Adrenal gland (tissue), 12 donors: ENCODE results near the gene KCNMA1. TPM values are rescaled to one million over a fixed set of nuclear protein-coding genes. Genes with fewer than 3 reads are reported as not detected.

Experiments
- DNase-seq, 7 donors: peaks; one replicate each; pipeline ENCODE4 v3.0.0-alpha.2; 2019 to 2020
- H3K27ac ChIP-seq, 5 donors: fragments of 200-600 bp; sonication (generic) in 4 of 5; 1 replicate in 3 of 5; 2 replicates in 2 of 5; pipeline versions ENCODE4 v1.5.1 to v1.8.0; 2016 to 2020; ENCODE audit warnings: mild to moderate bottlenecking in 1 of 5
- H3K27me3 ChIP-seq: fragments of 200-600 bp; 2 replicates; pipeline ENCODE4 v1.8.0; 2021
- H3K36me3 ChIP-seq, 2 donors: fragments of 200-600 bp; replicated peaks in 1 of 2; 1 replicate in 1 of 2; 2 replicates in 1 of 2; pipeline versions ENCODE4 v1.5.1 to v1.8.0; 2018 to 2022
- H3K4me1 ChIP-seq, 2 donors: fragments of 200-600 bp; replicated peaks in 1 of 2; 1 replicate in 1 of 2; 2 replicates in 1 of 2; pipeline versions ENCODE4 v1.5.1 to v1.8.0; 2018 to 2021
- H3K4me3 ChIP-seq, 4 donors: fragments of 200-600 bp; sonication (generic) in 3 of 4; one replicate each; pipeline ENCODE4 v1.5.1; 2016 to 2018
- H3K9me3 ChIP-seq, 3 donors: fragments of 200-600 bp; sonication (generic) in 1 of 3; replicated peaks in 1 of 3; 1 replicate in 2 of 3; 2 replicates in 1 of 3; pipeline versions ENCODE4 v1.5.1 to v1.8.0; 2016 to 2021
- CTCF ChIP-seq, 6 experiments: fragments of 450-650 bp in 4 of 6; fragments of 200-600 bp in 2 of 6; sonication (generic) in 1 of 6; IDR thresholded peaks; 1 replicate in 5 of 6; 2 replicates in 1 of 6; pipeline versions ENCODE4 v1.5.1 to v1.8.0; 2016 to 2021; ENCODE audit warnings: antibody characterized with exemption in 6 of 6, mild to moderate bottlenecking in 2 of 6, moderate library complexity in 1 of 6
- POLR2A ChIP-seq, 2 donors: fragments of 450-650 bp; IDR thresholded peaks; one replicate each; pipeline ENCODE4 v1.6.1; 2017; ENCODE audit warnings: antibody characterized with exemption in 2 of 2, mild to moderate bottlenecking in 2 of 2, moderate library complexity in 1 of 2
- WGBS, 4 donors: extraction: QIAGEN DNeasy Blood & Tissue Kit in 2 of 4; methylation state at CpG; one replicate each; pipeline versions ENCODE4 v1.1.5 to v1.1.7; 2013 to 2017; 5-methylcytosine and 5-hydroxymethylcytosine counted together
- intact Hi-C, 2 donors: fragments of 100-400 bp; cut with DNase I; formaldehyde crosslinking; loops; one replicate each; pipeline versions ENCODE4 v1.14.1 to v1.15.0; 2022 to 2023
- polyA plus RNA-seq, 3 donors: library from polyadenylated mRNA; stranded (reverse); fragments of 200-250 nt in 2 of 3; fragments of 350-450 nt in 1 of 3; fragmentation: Illumina TruSeq in 1 of 3; extraction: RNeasy Lipid Tissue Mini Kit (QIAGEN cat#74804) in 1 of 3; gene quantifications; one replicate each; pipeline ENCODE4 v1.2.3, GENCODE V29; 2013 to 2014
- total RNA-seq, 9 donors: library from RNA; depleted of rRNA in 4 of 9; stranded (reverse); fragments of >200 nt in 4 of 9; fragments of 120-200 nt in 1 of 9; fragmentation: NEBNext Ultra II Directional in 1 of 9; extraction: Animal tissue kit (Norgen Biotek cat#: 25700) in 1 of 9; gene quantifications; one replicate each; pipeline versions ENCODE4 v1.1.0 to v1.2.4, GENCODE V29; 2013 to 2023
- donor health status: healthy with polysubstance abuse.
- donor health status: Bipolar disorder and iron deficiency.
- donor health status: DM: yes; HTN: yes; CAD: no.
- donor health status: DM: no; HTN: no; CAD: no.
- donor health status: DM: no; HTN: no; CAD: no.
- donor health status: DM: yes; HTN: yes; CAD: no.

Gene KCNMA1
- total and polyA plus RNA-seq, 12 donors: 6.4 to 37.7 (median 13.4) TPM

GRCh38 chr10:77619964-77620703 is 17.5 kb downstream of the KCNMA1 start:
- no peak for DNase-seq
- Histone ChIP-seq H3K9me3 (no peaks in the 10 kb centered on the region), H3K27me3 (peaks cover 3% of the 10 kb centered on the region), H3K36me3 (no peaks in the 10 kb centered on the region), H3K4me1 (peaks cover 2 to 22% of the 10 kb centered on the region in 2 donors), H3K27ac (peak overlapping the region in 2 of 5 donors; percentile 29 to 30), H3K4me3 (no peak overlapping the region)
- intact Hi-C loops: no loop called here
- WGBS, 4 donors: 67 to 92% (median 77%) methylated on average over 4 to 13 of the region's 13 CpGs
- TF ChIP-seq CTCF (IDR thresholded peaks at IDR 0.05): no peak
- TF ChIP-seq POLR2A (IDR thresholded peaks at IDR 0.05): no peak

- no peak for DNase-seq
- no peak overlapping the region for H3K27ac ChIP-seq
- peaks cover under 1 to 10% of the 10 kb centered on the region in 2 donors for H3K4me1 ChIP-seq
- peaks cover 3% of the 10 kb centered on the region for H3K27me3 ChIP-seq
- WGBS, 4 donors: 72 to 98% (median 92%) methylated on average over 4 of the region's 4 CpGs
- H3K4me3 ChIP-seq: no peak overlapping the region
- H3K36me3 ChIP-seq: no peaks in the 10 kb centered on the region
- intact Hi-C loops: no loop called here
- no peaks in the 10 kb centered on the region for H3K9me3 ChIP-seq
- TF ChIP-seq POLR2A (IDR thresholded peaks at IDR 0.05) (no peak), CTCF (IDR thresholded peaks at IDR 0.05) (no peak)
Observed at GRCh38 chr10:77618117-77618516, 19.5 kb downstream of the KCNMA1 start.

- H3K9me3 ChIP-seq: no peaks in the 10 kb centered on the region
- intact Hi-C loops: no loop called here
- H3K4me1 ChIP-seq: peaks cover 0 to 10% of the 10 kb centered on the region in 2 donors
- WGBS, 4 donors: 77 to 84% (median 80%) methylated on average over 5 of the region's 5 CpGs
- no peaks in the 10 kb centered on the region for H3K36me3 ChIP-seq
- peaks cover 3% of the 10 kb centered on the region for H3K27me3 ChIP-seq
- H3K27ac ChIP-seq: no peak overlapping the region
- no peak for DNase-seq
- no peak overlapping the region for H3K4me3 ChIP-seq
- no peak for TF ChIP-seq CTCF (IDR thresholded peaks at IDR 0.05)
- no peak for TF ChIP-seq POLR2A (IDR thresholded peaks at IDR 0.05)
Observed at GRCh38 chr10:77616766-77617165, 20.8 kb downstream of the KCNMA1 start.

- DNase-seq: no peak
- TF ChIP-seq POLR2A (IDR thresholded peaks at IDR 0.05) (no peak), CTCF (IDR thresholded peaks at IDR 0.05) (no peak)
- H3K27me3 ChIP-seq: peaks cover 3% of the 10 kb centered on the region
- H3K27ac ChIP-seq: no peak overlapping the region
- WGBS, 4 donors: 66 to 77% (median 74%) methylated on average over 6 of the region's 6 CpGs
- intact Hi-C loops: no loop called here
- H3K4me1 ChIP-seq: peaks cover 0 to 14% of the 10 kb centered on the region in 2 donors
- no peak overlapping the region for H3K4me3 ChIP-seq
- H3K9me3 ChIP-seq: no peaks in the 10 kb centered on the region
- no peaks in the 10 kb centered on the region for H3K36me3 ChIP-seq
Observed at GRCh38 chr10:77614778-77615625, 22.6 kb downstream of the KCNMA1 start.
